Ascending aorta (tissue), 2 donors: ENCODE results near the gene GRID2. TPM values are rescaled to one million over a fixed set of nuclear protein-coding genes. Genes with fewer than 3 reads are reported as not detected.

Experiments used
- DNase-seq, 2 donors: peaks; one replicate each; pipeline ENCODE4 v3.0.0-alpha.2; 2019; ENCODE audit warnings: low spot score in 2 of 2
- H3K27ac ChIP-seq, 2 donors: fragments of 200-600 bp; sonication (generic); one replicate each; pipeline ENCODE4 v1.5.1; 2016 to 2017; ENCODE audit warnings: mild to moderate bottlenecking in 1 of 2
- H3K27me3 ChIP-seq: fragments of 200-600 bp; sonication (generic); one replicate; pipeline ENCODE4 v1.5.1; 2017
- H3K36me3 ChIP-seq, 2 donors: fragments of 200-600 bp; sonication (generic); one replicate each; pipeline ENCODE4 v1.5.1; 2016
- H3K4me1 ChIP-seq, 2 donors: fragments of 200-600 bp; sonication (generic); one replicate each; pipeline ENCODE4 v1.5.1; 2016 to 2017; ENCODE audit warnings: mild to moderate bottlenecking in 1 of 2
- H3K4me3 ChIP-seq, 2 donors: fragments of 200-600 bp; sonication (generic); one replicate each; pipeline ENCODE4 v1.5.1; 2016 to 2017; ENCODE audit warnings: mild to moderate bottlenecking in 1 of 2
- H3K9me3 ChIP-seq, 2 donors: fragments of 200-600 bp; sonication (generic); one replicate each; pipeline ENCODE4 v1.5.1; 2016
- CTCF ChIP-seq, 3 experiments: fragments of 200-600 bp in 2 of 3; fragments of 450-650 bp in 1 of 3; sonication (generic) in 2 of 3; IDR thresholded peaks; one replicate each; pipeline ENCODE4 v1.5.1; 2016 to 2019; ENCODE audit warnings: antibody characterized with exemption in 3 of 3, mild to moderate bottlenecking in 1 of 3, moderate library complexity in 1 of 3
- intact Hi-C: fragments of 100-400 bp; cut with DNase I; formaldehyde crosslinking; loops from one replicate; pipeline ENCODE4 v1.15.1; 2023
- total RNA-seq: library from RNA; depleted of rRNA; stranded (reverse); fragments of >200 nt; gene quantifications from one replicate; pipeline ENCODE4 v1.1.0, GENCODE V29; 2016

Gene GRID2
- total RNA-seq, 1 donor from 2014 or later = not detected

- intact Hi-C loops = no loop called here
- no peak for TF ChIP-seq CTCF (IDR thresholded peaks at IDR 0.05)
- Histone ChIP-seq H3K27me3 (no peaks in the 10 kb centered on the region), H3K4me3 (no peak overlapping the region), H3K4me1 (no peaks in the 10 kb centered on the region), H3K9me3 (no peaks in the 10 kb centered on the region), H3K36me3 (no peaks in the 10 kb centered on the region), H3K27ac (no peak overlapping the region)
- no peak for DNase-seq
These were observed 1275.2 kb downstream of the GRID2 start for GRCh38 chr4:93578942-93579341.

- no peak overlapping the region for H3K27ac ChIP-seq
- H3K4me3 ChIP-seq = no peak overlapping the region
- no peak for DNase-seq
- H3K36me3 ChIP-seq = no peaks in the 10 kb centered on the region
- intact Hi-C loops = no loop called here
- no peaks in the 10 kb centered on the region for H3K4me1 ChIP-seq
- TF ChIP-seq CTCF (IDR thresholded peaks at IDR 0.05) = no peak
- H3K9me3 ChIP-seq = no peaks in the 10 kb centered on the region
- H3K27me3 ChIP-seq = no peaks in the 10 kb centered on the region
These were observed 1301.4 kb downstream of the GRID2 start for GRCh38 chr4:93605163-93605562.

GRCh38 chr4:93617606-93618005, 1313.8 kb downstream of the GRID2 start:
- no peak overlapping the region for H3K4me3 ChIP-seq
- no peak for TF ChIP-seq CTCF (IDR thresholded peaks at IDR 0.05)

GRCh38 chr4:93633721-93634120, 1330.0 kb downstream of the GRID2 start:
- no peak for DNase-seq
- Histone ChIP-seq H3K4me1 (no peaks in the 10 kb centered on the region), H3K27ac (no peak overlapping the region), H3K36me3 (no peaks in the 10 kb centered on the region), H3K27me3 (no peaks in the 10 kb centered on the region), H3K4me3 (no peak overlapping the region), H3K9me3 (no peaks in the 10 kb centered on the region)
- intact Hi-C loops = no loop called here
- no peak for TF ChIP-seq CTCF (IDR thresholded peaks at IDR 0.05)

More at GRCh38 chr4:93617606-93618005, 1313.8 kb downstream of the GRID2 start:
- Histone ChIP-seq H3K4me1 (no peaks in the 10 kb centered on the region), H3K9me3 (no peaks in the 10 kb centered on the region), H3K27ac (no peak overlapping the region), H3K36me3 (no peaks in the 10 kb centered on the region), H3K27me3 (no peaks in the 10 kb centered on the region)
- no peak for DNase-seq
- intact Hi-C loops = no loop called here

- Histone ChIP-seq H3K4me1 (no peaks in the 10 kb centered on the region), H3K27me3 (no peaks in the 10 kb centered on the region), H3K27ac (no peak overlapping the region), H3K4me3 (no peak overlapping the region), H3K36me3 (no peaks in the 10 kb centered on the region), H3K9me3 (no peaks in the 10 kb centered on the region)
- no peak for TF ChIP-seq CTCF (IDR thresholded peaks at IDR 0.05)
- intact Hi-C loops = no loop called here
- no peak for DNase-seq
These were observed 1332.2 kb downstream of the GRID2 start for GRCh38 chr4:93635943-93636342.

- Histone ChIP-seq H3K9me3 (no peaks in the 10 kb centered on the region), H3K27ac (no peak overlapping the region), H3K4me1 (no peaks in the 10 kb centered on the region), H3K4me3 (no peak overlapping the region), H3K27me3 (no peaks in the 10 kb centered on the region), H3K36me3 (no peaks in the 10 kb centered on the region)
- intact Hi-C loops = no loop called here
- no peak for DNase-seq
- TF ChIP-seq CTCF (IDR thresholded peaks at IDR 0.05) = no peak
These were observed 1341.4 kb downstream of the GRID2 start for GRCh38 chr4:93645120-93645519.
